NOMO-1 (cell line): Measurements from ENCODE around the gene FOXD3.
"Not testable (repeated sequence)": the region's sequence is repeated elsewhere in the genome, so short reads cannot be mapped to it uniquely, and the experiment has no call there.

Experiments
- DNase-seq, 2 experiments: peaks; one replicate each; lab custom pipeline; 2025; ENCODE audit not compliant: unreplicated experiment in 2 of 2; lab: John Stamatoyannopoulos, UW

Gene FOXD3

GRCh38 chr1:63356234-63356633 is 33.9 kb downstream of the FOXD3 start:
- not testable (repeated sequence) for DNase-seq

- DNase-seq: no peak
Observed at GRCh38 chr1:63359561-63359960, 37.2 kb downstream of the FOXD3 start.

GRCh38 chr1:63362073-63362472 is 39.7 kb downstream of the FOXD3 start:
- no peak for DNase-seq

- no peak for DNase-seq
Observed at GRCh38 chr1:63362578-63362977, 40.2 kb downstream of the FOXD3 start.

GRCh38 chr1:63363014-63363413 is 40.6 kb downstream of the FOXD3 start:
- no peak for DNase-seq

GRCh38 chr1:63366908-63367214 is 44.5 kb downstream of the FOXD3 start:
- DNase-seq: no peak

GRCh38 chr1:63367215-63368103 is 45.1 kb downstream of the FOXD3 start, which contains the start of gene ALG6:
Gene ALG6, plus strand, starts transcription at chr1:63367627. Its CDS starts 3,351 bp downstream, at chr1:63370978.
- DNase-seq: peak; percentile 71 to 90

- DNase-seq: peak; percentile 14 to 38
Observed at GRCh38 chr1:63368131-63368530, 45.8 kb downstream of the FOXD3 start.
